OCI-LY3 (cell line): ENCODE results near the gene TPRG1.

Source experiments
- CTCF ChIP-seq: fragments of 200-600, 300-600 bp; sonication (generic); IDR thresholded peaks from 2 replicates; pipeline ENCODE4 v1.5.1; 2014; ENCODE audit warnings: antibody characterized with exemption, low read length, low read depth
- EZH2phosphoT487 ChIP-seq: fragments of 200-600 bp; shearing (Covaris generic); IDR thresholded peaks from 2 replicates; pipeline ENCODE4 v1.6.1; 2018; ENCODE audit warnings: antibody characterized with exemption, mixed run types, low read depth

GRCh38 chr3:189158034-189158433 lies 13.7 kb upstream of the TPRG1 start:
- TF ChIP-seq CTCF (no peak), EZH2phosphoT487 (no peak)
